NCI-H2196 (cell line): ENCODE measurements around the gene ZNF280D.

ENCODE experiments used
- DNase-seq: peaks from one replicate; lab custom pipeline; 2025; ENCODE audit not compliant: unreplicated experiment; lab: John Stamatoyannopoulos, UW

Gene ZNF280D

GRCh38 chr15:56749982-56750381, 16.7 kb upstream of the ZNF280D start:
- no peak for DNase-seq

- DNase-seq: no peak
Observed at GRCh38 chr15:56744701-56745683, 11.7 kb upstream of the ZNF280D start.

GRCh38 chr15:56741541-56741940, 8.2 kb upstream of the ZNF280D start:
- DNase-seq: no peak

- no peak for DNase-seq
Observed at GRCh38 chr15:56739964-56740640, 6.8 kb upstream of the ZNF280D start.

- no peak for DNase-seq
Observed at GRCh38 chr15:56739474-56739873, 6.2 kb upstream of the ZNF280D start.

- no peak for DNase-seq
Observed at GRCh38 chr15:56737791-56738190, 4.5 kb upstream of the ZNF280D start.

- no peak for DNase-seq
Observed at GRCh38 chr15:56736881-56737707, 3.8 kb upstream of the ZNF280D start.

GRCh38 chr15:56736308-56736707, 3.0 kb upstream of the ZNF280D start:
- no peak for DNase-seq

- DNase-seq: no peak
Observed at GRCh38 chr15:56735589-56735988, 2.3 kb upstream of the ZNF280D start.

- DNase-seq: no peak
Observed at GRCh38 chr15:56734013-56734635, 815 bp upstream of the ZNF280D start.

- no peak for DNase-seq
Observed at GRCh38 chr15:56732886-56733135, 498 bp downstream of the ZNF280D start.

- no peak for DNase-seq
Observed at GRCh38 chr15:56732135-56732885, 999 bp downstream of the ZNF280D start.

- no peak for DNase-seq
Observed at GRCh38 chr15:56731548-56731947, 1.8 kb downstream of the ZNF280D start.

GRCh38 chr15:56729561-56729960, 3.7 kb downstream of the ZNF280D start:
- no peak for DNase-seq

GRCh38 chr15:56725386-56725785, 7.9 kb downstream of the ZNF280D start:
- no peak for DNase-seq

GRCh38 chr15:56724232-56724631, 9.1 kb downstream of the ZNF280D start:
- DNase-seq: no peak

GRCh38 chr15:56723787-56724186, 9.5 kb downstream of the ZNF280D start:
- DNase-seq: no peak

GRCh38 chr15:56719774-56720555, 13.3 kb downstream of the ZNF280D start:
- no peak for DNase-seq

GRCh38 chr15:56719021-56719612, 14.2 kb downstream of the ZNF280D start:
- no peak for DNase-seq
